ENCODE data around the gene TDRD9. TPM values are rescaled to one million over a fixed set of nuclear protein-coding genes. Genes with fewer than 3 reads are reported as not detected.

Gene TDRD9
- total and polyA plus RNA-seq, 2 of the 4 experiments (the other 2 are of a cell fraction), result 0.07 to 0.18 TPM

DNA sequence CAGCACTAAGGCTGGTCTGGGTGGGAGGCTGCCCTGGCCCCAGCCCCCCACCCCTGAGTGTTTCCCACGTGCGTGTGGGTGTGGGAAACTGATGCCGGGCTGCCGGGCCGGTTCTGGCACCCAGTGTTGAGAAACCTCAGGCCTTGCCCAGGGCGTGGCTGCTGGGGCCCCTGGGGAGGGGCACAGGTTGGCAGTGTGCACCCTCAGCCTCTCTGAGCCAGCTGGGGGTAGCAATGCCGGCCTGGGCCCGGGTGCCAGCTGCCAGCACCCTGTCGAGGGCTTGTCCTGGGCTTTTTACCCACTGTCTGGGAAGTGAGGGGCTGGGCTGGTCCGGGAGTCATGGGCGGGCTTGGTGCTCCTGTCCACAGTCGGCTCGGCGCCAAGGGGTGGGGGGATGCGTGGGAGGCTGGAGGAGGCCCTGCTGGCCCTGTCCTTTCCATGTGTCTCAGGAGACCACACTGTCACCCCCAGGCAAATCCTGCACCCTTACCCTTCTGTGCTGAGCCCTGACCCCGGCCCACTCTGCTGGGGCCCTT, 172.9 kb downstream of the TDRD9 start:
- DNase-seq (no peak), ATAC-seq (ENCODE audit: low read depth) (no peak)
- H3K4me1 ChIP-seq (ENCODE audit: control insufficient read depth, insufficient read depth, low read length), result no peaks in the 10 kb centered on the region

More for the DNA sequence above, 172.9 kb downstream of the TDRD9 start:
- no peak overlapping the region for H2AK9ac ChIP-seq (replicated peaks; ENCODE audit: low read depth, low read length, poor library complexity)
- H3K14ac ChIP-seq (replicated peaks; ENCODE audit: low read depth, low read length), result no peak overlapping the region
- no peak overlapping the region for H4K5ac ChIP-seq (ENCODE audit: low read depth, low read length)
- H2BK5ac ChIP-seq (ENCODE audit: low read depth, low read length, poor library complexity, severe bottlenecking), result no peak overlapping the region
- no peak overlapping the region for H3K56ac ChIP-seq (ENCODE audit: extremely low read depth, insufficient read depth, low read length)
- in situ Hi-C loops (cut with MboI; ENCODE audit: low sequenced_read_pairs) (no loop called here), dilution Hi-C loops (cut with HindIII; ENCODE audit: low sequenced_read_pairs, unreplicated experiment) (no loop called here), intact Hi-C loops (cut with micrococcal nuclease) (no loop called here)
- no peak overlapping the region for H3K4ac ChIP-seq (ENCODE audit: low read depth, low read length)
- ChIA-PET POLR2A (ENCODE audit: unreplicated experiment) (no interaction called here), CTCF (no interaction called here)
- no TSS peak for BruUV-seq (replicated peaks)
- no peak overlapping the region for H3K18ac ChIP-seq (ENCODE audit: low read depth, low read length)
- no peak overlapping the region for H2BK15ac ChIP-seq (ENCODE audit: low read depth, low read length)
- 0% methylated on average over 1 of the region's 16 CpGs; no CpG with 5 or more reads in 1 of the 2 experiments for WGBS, 2 experiments (ENCODE audit: extremely low coverage in 2 of 2, insufficient read length in 1 of 2)
- TF ChIP-seq SMC3 (IDR thresholded peaks at IDR 0.05; ENCODE audit: low read depth, low read length) (no peak), POLR2A (IDR thresholded peaks at IDR 0.05; ENCODE audit: low read depth, low read length) (no peak), CHD1 (IDR thresholded peaks at IDR 0.05; ENCODE audit: low read depth, low read length) (no peak), RAD21 (IDR thresholded peaks at IDR 0.05; ENCODE audit: low read length) (no peak), RCOR1 (IDR thresholded peaks at IDR 0.05; ENCODE audit: insufficient replicate concordance, low read length) (no peak), MAZ (IDR thresholded peaks at IDR 0.05; ENCODE audit: borderline replicate concordance, low read depth, low read length) (no peak), MXI1 (IDR thresholded peaks at IDR 0.05; ENCODE audit: borderline replicate concordance, low read depth, low read length) (no peak), NFE2L2 (IDR thresholded peaks at IDR 0.05; ENCODE audit: low read depth, low read length) (no peak), CEBPB (IDR thresholded peaks at IDR 0.05; ENCODE audit: low read depth, low read length) (no peak), BHLHE40 (IDR thresholded peaks at IDR 0.05; ENCODE audit: low read depth, low read length) (no peak), MAFK (IDR thresholded peaks at IDR 0.05; ENCODE audit: low read depth, low read length) (no peak), FOS (IDR thresholded peaks at IDR 0.05; ENCODE audit: low read depth, low read length) (no peak), RFX5 (IDR thresholded peaks at IDR 0.05; ENCODE audit: low read depth, low read length) (no peak)
- TF ChIP-seq, protein P1, sequence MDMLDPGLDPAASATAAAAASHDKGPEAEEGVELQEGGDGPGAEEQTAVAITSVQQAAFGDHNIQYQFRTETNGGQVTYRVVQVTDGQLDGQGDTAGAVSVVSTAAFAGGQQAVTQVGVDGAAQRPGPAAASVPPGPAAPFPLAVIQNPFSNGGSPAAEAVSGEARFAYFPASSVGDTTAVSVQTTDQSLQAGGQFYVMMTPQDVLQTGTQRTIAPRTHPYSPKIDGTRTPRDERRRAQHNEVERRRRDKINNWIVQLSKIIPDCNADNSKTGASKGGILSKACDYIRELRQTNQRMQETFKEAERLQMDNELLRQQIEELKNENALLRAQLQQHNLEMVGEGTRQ (IDR thresholded peaks at IDR 0.05; ENCODE audit: low read depth, low read length), result no peak
- TF ChIP-seq, protein P2, sequence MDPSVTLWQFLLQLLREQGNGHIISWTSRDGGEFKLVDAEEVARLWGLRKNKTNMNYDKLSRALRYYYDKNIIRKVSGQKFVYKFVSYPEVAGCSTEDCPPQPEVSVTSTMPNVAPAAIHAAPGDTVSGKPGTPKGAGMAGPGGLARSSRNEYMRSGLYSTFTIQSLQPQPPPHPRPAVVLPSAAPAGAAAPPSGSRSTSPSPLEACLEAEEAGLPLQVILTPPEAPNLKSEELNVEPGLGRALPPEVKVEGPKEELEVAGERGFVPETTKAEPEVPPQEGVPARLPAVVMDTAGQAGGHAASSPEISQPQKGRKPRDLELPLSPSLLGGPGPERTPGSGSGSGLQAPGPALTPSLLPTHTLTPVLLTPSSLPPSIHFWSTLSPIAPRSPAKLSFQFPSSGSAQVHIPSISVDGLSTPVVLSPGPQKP (IDR thresholded peaks at IDR 0.05; ENCODE audit: borderline replicate concordance, low read depth, low read length), result no peak
- TF ChIP-seq, protein P3, sequence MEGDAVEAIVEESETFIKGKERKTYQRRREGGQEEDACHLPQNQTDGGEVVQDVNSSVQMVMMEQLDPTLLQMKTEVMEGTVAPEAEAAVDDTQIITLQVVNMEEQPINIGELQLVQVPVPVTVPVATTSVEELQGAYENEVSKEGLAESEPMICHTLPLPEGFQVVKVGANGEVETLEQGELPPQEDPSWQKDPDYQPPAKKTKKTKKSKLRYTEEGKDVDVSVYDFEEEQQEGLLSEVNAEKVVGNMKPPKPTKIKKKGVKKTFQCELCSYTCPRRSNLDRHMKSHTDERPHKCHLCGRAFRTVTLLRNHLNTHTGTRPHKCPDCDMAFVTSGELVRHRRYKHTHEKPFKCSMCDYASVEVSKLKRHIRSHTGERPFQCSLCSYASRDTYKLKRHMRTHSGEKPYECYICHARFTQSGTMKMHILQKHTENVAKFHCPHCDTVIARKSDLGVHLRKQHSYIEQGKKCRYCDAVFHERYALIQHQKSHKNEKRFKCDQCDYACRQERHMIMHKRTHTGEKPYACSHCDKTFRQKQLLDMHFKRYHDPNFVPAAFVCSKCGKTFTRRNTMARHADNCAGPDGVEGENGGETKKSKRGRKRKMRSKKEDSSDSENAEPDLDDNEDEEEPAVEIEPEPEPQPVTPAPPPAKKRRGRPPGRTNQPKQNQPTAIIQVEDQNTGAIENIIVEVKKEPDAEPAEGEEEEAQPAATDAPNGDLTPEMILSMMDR (conservative IDR thresholded peaks at IDR 0.05; ENCODE audit: low read depth, low read length), result no peak
- no peak overlapping the region for H2AFZ ChIP-seq (replicated peaks; ENCODE audit: low read length, poor library complexity)
- H4K8ac ChIP-seq (ENCODE audit: low read depth in 2 of 2, low read length in 2 of 2), result no peak overlapping the region
- no peak overlapping the region for H3K4me2 ChIP-seq (ENCODE audit: low read depth, low read length)
- no peaks in the 10 kb centered on the region for H3K79me1 ChIP-seq (ENCODE audit: low read depth in 1 of 2, low read length in 2 of 2)
- H3K23ac ChIP-seq (ENCODE audit: low read depth, low read length), result no peak overlapping the region
- no peaks in the 10 kb centered on the region for H3K9me1 ChIP-seq (ENCODE audit: insufficient read depth, low read length)
- no peak overlapping the region for H2BK120ac ChIP-seq (ENCODE audit: low read depth, low read length)
- no peaks in the 10 kb centered on the region for H3K27me3 ChIP-seq (ENCODE audit: control insufficient read depth, insufficient read depth, low read length)
- H4K20me1 ChIP-seq (ENCODE audit: insufficient read depth, low read length), result no peaks in the 10 kb centered on the region
- no peak overlapping the region for H4K91ac ChIP-seq (ENCODE audit: insufficient read depth, low read depth, low read length)
- no peak overlapping the region for H3K9ac ChIP-seq (ENCODE audit: low read depth, low read length)
- H3K9me3 ChIP-seq (ENCODE audit: control insufficient read depth, insufficient read depth, low read length), result no peaks in the 10 kb centered on the region
- no peak overlapping the region for H3K27ac ChIP-seq (ENCODE audit: insufficient read depth, low read length)
- no peak overlapping the region for H3K4me3 ChIP-seq (ENCODE audit: insufficient read depth, low read depth, low read length)
- no peak overlapping the region for H2BK20ac ChIP-seq (ENCODE audit: low read depth, low read length)
- no peaks in the 10 kb centered on the region for H3K36me3 ChIP-seq (ENCODE audit: control insufficient read depth, insufficient read depth, low read length)
- no peak overlapping the region for H2AK5ac ChIP-seq (ENCODE audit: low read depth, low read length)

Data from IMR-90 (cell line).